ENCODE results near the gene MCF2L. TPM values are rescaled to one million over a fixed set of nuclear protein-coding genes. Genes with fewer than 3 reads are reported as not detected.

The MCF2L gene
- total and polyA plus RNA-seq, 10 of the 15 experiments (the other 5 are each of a cell fraction or from before 2014, with no cell fraction given), result 0.06 to 1.1 (median 0.21) TPM; not detected in 2

GRCh38 chr13:113098162-113098732 is 129.2 kb downstream of the MCF2L start:
- Histone ChIP-seq H3K27ac (ENCODE audit: control insufficient read depth, insufficient read depth) (no peak overlapping the region), H3K4me2 (ENCODE audit: control insufficient read depth, insufficient read depth) (no peak overlapping the region), H2AFZ (ENCODE audit: control insufficient read depth, low read depth, low read length) (no peak overlapping the region), H3K36me3 (ENCODE audit: control insufficient read depth in 2 of 2, insufficient read depth in 2 of 2, low read length in 1 of 2) (no peaks in the 10 kb centered on the region), H3K9me3 (replicated peaks; ENCODE audit: control insufficient read depth, insufficient read depth, low read length) (no peaks in the 10 kb centered on the region), H3K79me2 (ENCODE audit: control insufficient read depth, insufficient read depth, low read length) (no peaks in the 10 kb centered on the region), H3K4me1 (ENCODE audit: control insufficient read depth, insufficient read depth, low read length) (no peaks in the 10 kb centered on the region), H3K4me3 (no peak overlapping the region), H3K9ac (ENCODE audit: control insufficient read depth, insufficient read depth, low read length) (no peak overlapping the region), H3K27me3 (replicated peaks in 1 of 2; ENCODE audit: control insufficient read depth in 2 of 2, insufficient read depth in 2 of 2, low read length in 1 of 2) (no peaks in the 10 kb centered on the region), H4K20me1 (ENCODE audit: control insufficient read depth, insufficient read depth) (no peaks in the 10 kb centered on the region)
- 78% methylated on average over 30 of the region's 30 CpGs for WGBS (ENCODE audit: insufficient coverage, insufficient replicate concordance, low lambda C conversion rate, missing lambda C conversion rate)
- intact Hi-C loops (cut with micrococcal nuclease; ENCODE audit: unreplicated experiment), result no loop called here
- RAD21 ChIA-PET (ENCODE audit: unreplicated experiment), result no interaction called here
- DNase-seq (ENCODE audit: low read depth, low spot score) (no peak), FAIRE-seq (no peak), ATAC-seq (no peak)
- in situ Hi-C loops (cut with MboI), result no loop called here
- SMC1A ChIA-PET (ENCODE audit: uncharacterized antibody, unreplicated experiment), result no interaction called here
- CTCF ChIA-PET, result no interaction called here
- POLR2A ChIA-PET, result no interaction called here
- BruUV-seq (replicated peaks), result no TSS peak
- no peak for TF ChIP-seq RUNX3 (IDR thresholded peaks at IDR 0.05; ENCODE audit: low read length)
- peak; percentile 90 for TF ChIP-seq BCL3 (IDR thresholded peaks at IDR 0.05; ENCODE audit: borderline replicate concordance, insufficient read depth, low read depth, low read length, poor library complexity, severe bottlenecking)
- 0 out of 2 replicates have a peak, but pooled peaks have one; percentile 25 for TF ChIP-seq TCF3 (IDR thresholded peaks at IDR 0.05; ENCODE audit: borderline replicate concordance, insufficient read depth, low read depth, low read length)
- no peak for TF ChIP-seq SMC3 (IDR thresholded peaks at IDR 0.05; ENCODE audit: borderline replicate concordance, low read length)
- TF ChIP-seq PBX3 (IDR thresholded peaks at IDR 0.05; ENCODE audit: insufficient replicate concordance, low read depth, low read length), result peak; percentile 30
- TF ChIP-seq IRF5 (IDR thresholded peaks at IDR 0.05; ENCODE audit: borderline replicate concordance), result no peak
